Measurements from ENCODE around the gene GNB1.

DNA sequence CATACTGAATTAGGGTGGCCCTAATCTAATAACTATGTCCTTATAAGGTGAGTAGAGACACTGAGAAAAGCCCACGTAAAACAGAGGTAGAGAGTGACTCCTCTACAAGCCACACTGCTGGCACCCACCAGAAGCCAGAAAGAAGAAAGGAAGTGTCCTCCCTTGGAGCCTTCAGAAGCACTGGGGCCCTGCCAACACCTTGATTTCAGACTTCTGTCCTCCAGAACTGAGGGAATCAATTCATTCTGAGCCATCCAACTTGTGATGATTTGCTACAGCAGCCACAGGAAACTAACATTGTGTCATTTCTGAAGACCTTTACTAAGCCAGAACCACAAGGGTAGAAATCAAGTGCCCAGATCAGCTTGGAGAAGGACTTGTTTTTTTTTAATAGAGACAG lies 15.0 kb downstream of the GNB1 start:
- TF ChIP-seq, protein P1, sequence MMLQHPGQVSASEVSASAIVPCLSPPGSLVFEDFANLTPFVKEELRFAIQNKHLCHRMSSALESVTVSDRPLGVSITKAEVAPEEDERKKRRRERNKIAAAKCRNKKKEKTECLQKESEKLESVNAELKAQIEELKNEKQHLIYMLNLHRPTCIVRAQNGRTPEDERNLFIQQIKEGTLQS (IDR thresholded peaks at IDR 0.05) = no peak
- TF ChIP-seq, protein P1 (CRISPR knock-in tag; conservative IDR thresholded peaks at IDR 0.05) = no peak
- TF ChIP-seq, protein P2, sequence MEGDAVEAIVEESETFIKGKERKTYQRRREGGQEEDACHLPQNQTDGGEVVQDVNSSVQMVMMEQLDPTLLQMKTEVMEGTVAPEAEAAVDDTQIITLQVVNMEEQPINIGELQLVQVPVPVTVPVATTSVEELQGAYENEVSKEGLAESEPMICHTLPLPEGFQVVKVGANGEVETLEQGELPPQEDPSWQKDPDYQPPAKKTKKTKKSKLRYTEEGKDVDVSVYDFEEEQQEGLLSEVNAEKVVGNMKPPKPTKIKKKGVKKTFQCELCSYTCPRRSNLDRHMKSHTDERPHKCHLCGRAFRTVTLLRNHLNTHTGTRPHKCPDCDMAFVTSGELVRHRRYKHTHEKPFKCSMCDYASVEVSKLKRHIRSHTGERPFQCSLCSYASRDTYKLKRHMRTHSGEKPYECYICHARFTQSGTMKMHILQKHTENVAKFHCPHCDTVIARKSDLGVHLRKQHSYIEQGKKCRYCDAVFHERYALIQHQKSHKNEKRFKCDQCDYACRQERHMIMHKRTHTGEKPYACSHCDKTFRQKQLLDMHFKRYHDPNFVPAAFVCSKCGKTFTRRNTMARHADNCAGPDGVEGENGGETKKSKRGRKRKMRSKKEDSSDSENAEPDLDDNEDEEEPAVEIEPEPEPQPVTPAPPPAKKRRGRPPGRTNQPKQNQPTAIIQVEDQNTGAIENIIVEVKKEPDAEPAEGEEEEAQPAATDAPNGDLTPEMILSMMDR (IDR thresholded peaks at IDR 0.05 in 2 of 3, conservative IDR thresholded peaks at IDR 0.05 in 1 of 3; ENCODE audit: insufficient read depth in 2 of 3, low read depth in 1 of 3, low read length in 3 of 3) = no peak
- TF ChIP-seq MXI1 (IDR thresholded peaks at IDR 0.05; ENCODE audit: low read depth, low read length) (no peak), ZNF354B (CRISPR knock-in tag; IDR thresholded peaks at IDR 0.05) (no peak), MBD2 (IDR thresholded peaks at IDR 0.05; ENCODE audit: borderline replicate concordance, low read depth) (no peak), HDAC6 (IDR thresholded peaks at IDR 0.05; ENCODE audit: low read depth, low read length) (no peak), STAG1 (CRISPR knock-in tag; IDR thresholded peaks at IDR 0.05; ENCODE audit: borderline replicate concordance) (no peak), RNF2 (IDR thresholded peaks at IDR 0.05) (no peak), PHF8 (IDR thresholded peaks at IDR 0.05; ENCODE audit: borderline replicate concordance, low read length) (no peak), TARDBP (IDR thresholded peaks at IDR 0.05) (no peak), PHF21A (IDR thresholded peaks at IDR 0.05; ENCODE audit: borderline replicate concordance, low read depth) (no peak)
- TF ChIP-seq, protein P3, sequence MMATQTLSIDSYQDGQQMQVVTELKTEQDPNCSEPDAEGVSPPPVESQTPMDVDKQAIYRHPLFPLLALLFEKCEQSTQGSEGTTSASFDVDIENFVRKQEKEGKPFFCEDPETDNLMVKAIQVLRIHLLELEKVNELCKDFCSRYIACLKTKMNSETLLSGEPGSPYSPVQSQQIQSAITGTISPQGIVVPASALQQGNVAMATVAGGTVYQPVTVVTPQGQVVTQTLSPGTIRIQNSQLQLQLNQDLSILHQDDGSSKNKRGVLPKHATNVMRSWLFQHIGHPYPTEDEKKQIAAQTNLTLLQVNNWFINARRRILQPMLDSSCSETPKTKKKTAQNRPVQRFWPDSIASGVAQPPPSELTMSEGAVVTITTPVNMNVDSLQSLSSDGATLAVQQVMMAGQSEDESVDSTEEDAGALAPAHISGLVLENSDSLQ (IDR thresholded peaks at IDR 0.05) = no peak
- TF ChIP-seq, protein P4, sequence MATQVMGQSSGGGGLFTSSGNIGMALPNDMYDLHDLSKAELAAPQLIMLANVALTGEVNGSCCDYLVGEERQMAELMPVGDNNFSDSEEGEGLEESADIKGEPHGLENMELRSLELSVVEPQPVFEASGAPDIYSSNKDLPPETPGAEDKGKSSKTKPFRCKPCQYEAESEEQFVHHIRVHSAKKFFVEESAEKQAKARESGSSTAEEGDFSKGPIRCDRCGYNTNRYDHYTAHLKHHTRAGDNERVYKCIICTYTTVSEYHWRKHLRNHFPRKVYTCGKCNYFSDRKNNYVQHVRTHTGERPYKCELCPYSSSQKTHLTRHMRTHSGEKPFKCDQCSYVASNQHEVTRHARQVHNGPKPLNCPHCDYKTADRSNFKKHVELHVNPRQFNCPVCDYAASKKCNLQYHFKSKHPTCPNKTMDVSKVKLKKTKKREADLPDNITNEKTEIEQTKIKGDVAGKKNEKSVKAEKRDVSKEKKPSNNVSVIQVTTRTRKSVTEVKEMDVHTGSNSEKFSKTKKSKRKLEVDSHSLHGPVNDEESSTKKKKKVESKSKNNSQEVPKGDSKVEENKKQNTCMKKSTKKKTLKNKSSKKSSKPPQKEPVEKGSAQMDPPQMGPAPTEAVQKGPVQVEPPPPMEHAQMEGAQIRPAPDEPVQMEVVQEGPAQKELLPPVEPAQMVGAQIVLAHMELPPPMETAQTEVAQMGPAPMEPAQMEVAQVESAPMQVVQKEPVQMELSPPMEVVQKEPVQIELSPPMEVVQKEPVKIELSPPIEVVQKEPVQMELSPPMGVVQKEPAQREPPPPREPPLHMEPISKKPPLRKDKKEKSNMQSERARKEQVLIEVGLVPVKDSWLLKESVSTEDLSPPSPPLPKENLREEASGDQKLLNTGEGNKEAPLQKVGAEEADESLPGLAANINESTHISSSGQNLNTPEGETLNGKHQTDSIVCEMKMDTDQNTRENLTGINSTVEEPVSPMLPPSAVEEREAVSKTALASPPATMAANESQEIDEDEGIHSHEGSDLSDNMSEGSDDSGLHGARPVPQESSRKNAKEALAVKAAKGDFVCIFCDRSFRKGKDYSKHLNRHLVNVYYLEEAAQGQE (IDR thresholded peaks at IDR 0.05; ENCODE audit: borderline replicate concordance) = no peak
- TF ChIP-seq, protein P4 (CRISPR knock-in tag; IDR thresholded peaks at IDR 0.05; ENCODE audit: low read depth) = no peak
- TF ChIP-seq, protein P5, sequence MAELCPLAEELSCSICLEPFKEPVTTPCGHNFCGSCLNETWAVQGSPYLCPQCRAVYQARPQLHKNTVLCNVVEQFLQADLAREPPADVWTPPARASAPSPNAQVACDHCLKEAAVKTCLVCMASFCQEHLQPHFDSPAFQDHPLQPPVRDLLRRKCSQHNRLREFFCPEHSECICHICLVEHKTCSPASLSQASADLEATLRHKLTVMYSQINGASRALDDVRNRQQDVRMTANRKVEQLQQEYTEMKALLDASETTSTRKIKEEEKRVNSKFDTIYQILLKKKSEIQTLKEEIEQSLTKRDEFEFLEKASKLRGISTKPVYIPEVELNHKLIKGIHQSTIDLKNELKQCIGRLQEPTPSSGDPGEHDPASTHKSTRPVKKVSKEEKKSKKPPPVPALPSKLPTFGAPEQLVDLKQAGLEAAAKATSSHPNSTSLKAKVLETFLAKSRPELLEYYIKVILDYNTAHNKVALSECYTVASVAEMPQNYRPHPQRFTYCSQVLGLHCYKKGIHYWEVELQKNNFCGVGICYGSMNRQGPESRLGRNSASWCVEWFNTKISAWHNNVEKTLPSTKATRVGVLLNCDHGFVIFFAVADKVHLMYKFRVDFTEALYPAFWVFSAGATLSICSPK (IDR thresholded peaks at IDR 0.05; ENCODE audit: borderline replicate concordance) = no peak
